ENCODE results near the gene ABLIM2. TPM values are rescaled to one million over a fixed set of nuclear protein-coding genes. Genes with fewer than 3 reads are reported as not detected.

ABLIM2 gene
- total and polyA plus RNA-seq, 2 of the 4 experiments (the other 2 are of a cell fraction) = under 0.01 to 0.10 TPM

DNA sequence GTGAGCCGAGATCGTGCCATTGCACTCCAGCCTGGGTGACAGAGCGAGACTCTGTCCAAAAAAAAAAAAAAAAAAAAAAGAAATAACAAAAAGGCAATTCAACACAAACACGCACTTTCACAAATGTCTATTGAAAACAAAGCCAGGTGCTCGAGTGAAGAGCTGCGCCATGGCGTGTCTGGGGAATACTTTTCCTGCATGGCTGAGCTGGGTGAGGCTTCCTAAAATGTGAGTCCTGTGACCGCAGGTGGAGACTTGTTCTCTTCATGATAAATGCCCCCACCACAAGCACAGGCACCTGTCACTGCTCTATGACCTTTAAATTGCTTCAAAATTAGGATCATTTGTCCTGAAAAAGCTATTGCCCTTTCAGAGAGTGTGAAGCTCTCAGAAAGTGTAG, 4.0 kb upstream of the ABLIM2 start:
- no peaks in the 10 kb centered on the region for H3K36me3 ChIP-seq (ENCODE audit: control insufficient read depth, insufficient read depth, low read length)
- H3K9me1 ChIP-seq (ENCODE audit: insufficient read depth, low read length) = no peaks in the 10 kb centered on the region
- dilution Hi-C loops (cut with HindIII; ENCODE audit: low sequenced_read_pairs, unreplicated experiment) = no loop called here
- no peak overlapping the region for H4K91ac ChIP-seq (ENCODE audit: insufficient read depth, low read depth, low read length)
- no peaks in the 10 kb centered on the region for H4K20me1 ChIP-seq (ENCODE audit: insufficient read depth, low read length)
- peaks cover 57% of the 10 kb centered on the region for H3K27me3 ChIP-seq (ENCODE audit: control insufficient read depth, insufficient read depth, low read length)
- no peak overlapping the region for H3K4me3 ChIP-seq (ENCODE audit: insufficient read depth, low read depth, low read length)
- 57% methylated on average over 1 of the region's 8 CpGs; no CpG with 5 or more reads in 1 of the 2 experiments for WGBS, 2 experiments (ENCODE audit: extremely low coverage in 2 of 2, insufficient read length in 1 of 2)
- no peak overlapping the region for H3K4ac ChIP-seq (ENCODE audit: low read depth, low read length)
- H2AK5ac ChIP-seq (ENCODE audit: low read depth, low read length) = no peak overlapping the region
- no peak overlapping the region for H3K56ac ChIP-seq (ENCODE audit: extremely low read depth, insufficient read depth, low read length)
- H3K18ac ChIP-seq (ENCODE audit: low read depth, low read length) = no peak overlapping the region
- no peak overlapping the region for H3K27ac ChIP-seq (ENCODE audit: insufficient read depth, low read length)
- H3K4me2 ChIP-seq (ENCODE audit: low read depth, low read length) = no peak overlapping the region
- no peak overlapping the region for H2AK9ac ChIP-seq (replicated peaks; ENCODE audit: low read depth, low read length, poor library complexity)
- no peaks in the 10 kb centered on the region for H3K9me3 ChIP-seq (ENCODE audit: control insufficient read depth, insufficient read depth, low read length)
- no peak overlapping the region for H2BK20ac ChIP-seq (ENCODE audit: low read depth, low read length)
- ChIA-PET POLR2A (ENCODE audit: unreplicated experiment) (no interaction called here), CTCF (no interaction called here)
- no peak overlapping the region for H3K14ac ChIP-seq (replicated peaks; ENCODE audit: low read depth, low read length)
- H2BK5ac ChIP-seq (ENCODE audit: low read depth, low read length, poor library complexity, severe bottlenecking) = no peak overlapping the region
- H3K4me1 ChIP-seq (ENCODE audit: control insufficient read depth, insufficient read depth, low read length) = peaks cover 5% of the 10 kb centered on the region; the same call in 1 of the 2 replicates
- H3K79me1 ChIP-seq (ENCODE audit: low read depth in 1 of 2, low read length in 2 of 2) = no peaks in the 10 kb centered on the region
- no peak for TF ChIP-seq CEBPB (IDR thresholded peaks at IDR 0.05; ENCODE audit: low read depth, low read length)
- no peak for TF ChIP-seq SMC3 (IDR thresholded peaks at IDR 0.05; ENCODE audit: low read depth, low read length)
- TF ChIP-seq, protein P1, sequence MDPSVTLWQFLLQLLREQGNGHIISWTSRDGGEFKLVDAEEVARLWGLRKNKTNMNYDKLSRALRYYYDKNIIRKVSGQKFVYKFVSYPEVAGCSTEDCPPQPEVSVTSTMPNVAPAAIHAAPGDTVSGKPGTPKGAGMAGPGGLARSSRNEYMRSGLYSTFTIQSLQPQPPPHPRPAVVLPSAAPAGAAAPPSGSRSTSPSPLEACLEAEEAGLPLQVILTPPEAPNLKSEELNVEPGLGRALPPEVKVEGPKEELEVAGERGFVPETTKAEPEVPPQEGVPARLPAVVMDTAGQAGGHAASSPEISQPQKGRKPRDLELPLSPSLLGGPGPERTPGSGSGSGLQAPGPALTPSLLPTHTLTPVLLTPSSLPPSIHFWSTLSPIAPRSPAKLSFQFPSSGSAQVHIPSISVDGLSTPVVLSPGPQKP (IDR thresholded peaks at IDR 0.05; ENCODE audit: borderline replicate concordance, low read depth, low read length) = no peak
- no peak for TF ChIP-seq RCOR1 (IDR thresholded peaks at IDR 0.05; ENCODE audit: insufficient replicate concordance, low read length)
- no peak for TF ChIP-seq RFX5 (IDR thresholded peaks at IDR 0.05; ENCODE audit: low read depth, low read length)
- TF ChIP-seq, protein P2, sequence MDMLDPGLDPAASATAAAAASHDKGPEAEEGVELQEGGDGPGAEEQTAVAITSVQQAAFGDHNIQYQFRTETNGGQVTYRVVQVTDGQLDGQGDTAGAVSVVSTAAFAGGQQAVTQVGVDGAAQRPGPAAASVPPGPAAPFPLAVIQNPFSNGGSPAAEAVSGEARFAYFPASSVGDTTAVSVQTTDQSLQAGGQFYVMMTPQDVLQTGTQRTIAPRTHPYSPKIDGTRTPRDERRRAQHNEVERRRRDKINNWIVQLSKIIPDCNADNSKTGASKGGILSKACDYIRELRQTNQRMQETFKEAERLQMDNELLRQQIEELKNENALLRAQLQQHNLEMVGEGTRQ (IDR thresholded peaks at IDR 0.05; ENCODE audit: low read depth, low read length) = no peak
- no peak for TF ChIP-seq FOS (IDR thresholded peaks at IDR 0.05; ENCODE audit: low read depth, low read length)
- no peak for TF ChIP-seq POLR2A (IDR thresholded peaks at IDR 0.05; ENCODE audit: low read depth, low read length)
- TF ChIP-seq, protein P3, sequence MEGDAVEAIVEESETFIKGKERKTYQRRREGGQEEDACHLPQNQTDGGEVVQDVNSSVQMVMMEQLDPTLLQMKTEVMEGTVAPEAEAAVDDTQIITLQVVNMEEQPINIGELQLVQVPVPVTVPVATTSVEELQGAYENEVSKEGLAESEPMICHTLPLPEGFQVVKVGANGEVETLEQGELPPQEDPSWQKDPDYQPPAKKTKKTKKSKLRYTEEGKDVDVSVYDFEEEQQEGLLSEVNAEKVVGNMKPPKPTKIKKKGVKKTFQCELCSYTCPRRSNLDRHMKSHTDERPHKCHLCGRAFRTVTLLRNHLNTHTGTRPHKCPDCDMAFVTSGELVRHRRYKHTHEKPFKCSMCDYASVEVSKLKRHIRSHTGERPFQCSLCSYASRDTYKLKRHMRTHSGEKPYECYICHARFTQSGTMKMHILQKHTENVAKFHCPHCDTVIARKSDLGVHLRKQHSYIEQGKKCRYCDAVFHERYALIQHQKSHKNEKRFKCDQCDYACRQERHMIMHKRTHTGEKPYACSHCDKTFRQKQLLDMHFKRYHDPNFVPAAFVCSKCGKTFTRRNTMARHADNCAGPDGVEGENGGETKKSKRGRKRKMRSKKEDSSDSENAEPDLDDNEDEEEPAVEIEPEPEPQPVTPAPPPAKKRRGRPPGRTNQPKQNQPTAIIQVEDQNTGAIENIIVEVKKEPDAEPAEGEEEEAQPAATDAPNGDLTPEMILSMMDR (conservative IDR thresholded peaks at IDR 0.05; ENCODE audit: low read depth, low read length) = no peak
- ATAC-seq (ENCODE audit: low read depth) (no peak), DNase-seq (no peak)
- no peak overlapping the region for H2BK15ac ChIP-seq (ENCODE audit: low read depth, low read length)
- no peak overlapping the region for H4K5ac ChIP-seq (ENCODE audit: low read depth, low read length)
- no peak overlapping the region for H2AFZ ChIP-seq (replicated peaks; ENCODE audit: low read length, poor library complexity)
- no peak overlapping the region for H3K9ac ChIP-seq (ENCODE audit: low read depth, low read length)
- BruUV-seq (replicated peaks) = no TSS peak
- H4K8ac ChIP-seq (ENCODE audit: low read depth in 2 of 2, low read length in 2 of 2) = no peak overlapping the region
- H3K23ac ChIP-seq (ENCODE audit: low read depth, low read length) = no peak overlapping the region
- intact Hi-C loops (cut with micrococcal nuclease) = no loop called here
- no peak overlapping the region for H2BK120ac ChIP-seq (ENCODE audit: low read depth, low read length)
- in situ Hi-C loops (cut with MboI; ENCODE audit: low sequenced_read_pairs) = no loop called here
